Fibroblast of skin of left quadriceps (primary cell): Measurements from ENCODE around the gene GNB5.
"Not testable (repeated sequence)": the region's sequence is repeated elsewhere in the genome, so short reads cannot be mapped to it uniquely, and the experiment has no call there.

Experiments
- DNase-seq, 2 experiments: peaks; one replicate each; pipeline ENCODE4 v3.0.0-alpha.2; 2013; ENCODE audit warnings: low read depth in 2 of 2

GNB5 gene

GRCh38 chr15:52093539-52094510 lies 97.4 kb downstream of the GNB5 start:
- peak; percentile 80 to 81 for DNase-seq

GRCh38 chr15:52093167-52093538 lies 98.0 kb downstream of the GNB5 start:
- DNase-seq, result no peak

GRCh38 chr15:52090193-52090592 lies 101.0 kb downstream of the GNB5 start:
- DNase-seq, result no peak

DNA sequence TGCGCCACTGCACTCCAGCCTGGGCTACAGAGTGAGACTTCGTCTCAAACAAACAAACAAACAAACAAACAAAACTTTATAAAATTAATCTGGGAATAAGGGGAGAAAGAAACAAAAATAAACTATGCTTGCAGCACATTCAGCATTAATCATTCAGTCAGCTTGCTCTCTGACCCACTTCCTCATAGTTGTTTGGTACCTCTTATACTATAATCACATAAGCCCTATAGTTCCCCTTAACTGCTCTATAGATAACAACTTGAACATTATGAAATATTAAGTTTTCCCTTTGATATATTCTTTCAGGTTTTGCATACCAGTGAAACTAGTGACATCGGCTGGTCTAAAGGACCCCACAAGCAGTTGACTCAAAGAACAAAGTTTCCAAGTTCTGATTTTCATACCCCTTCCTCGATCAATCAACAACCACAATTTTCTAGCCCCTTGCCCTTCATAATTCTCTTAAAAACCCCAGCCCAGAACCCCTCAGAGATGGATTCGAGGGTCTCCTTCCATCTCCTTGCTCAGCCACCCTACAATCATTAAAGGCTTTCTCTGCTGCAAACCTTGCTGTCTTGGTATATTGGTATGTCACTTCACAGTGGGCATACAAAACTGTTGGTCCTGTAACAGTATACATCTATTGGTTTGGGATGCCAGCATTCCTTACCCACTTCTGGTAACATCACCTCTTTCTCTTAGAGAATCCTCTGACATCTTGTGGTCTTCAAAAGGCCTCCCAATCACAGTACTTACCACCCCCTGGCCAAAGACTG lies 105.0 kb downstream of the GNB5 start:
- DNase-seq, result no peak

- no peak for DNase-seq
These were observed 105.9 kb downstream of the GNB5 start for GRCh38 chr15:52085299-52085698.

- no peak for DNase-seq
These were observed 107.6 kb downstream of the GNB5 start for GRCh38 chr15:52083603-52084002.

GRCh38 chr15:52083037-52083359 lies 108.2 kb downstream of the GNB5 start:
- DNase-seq, result not testable (repeated sequence)

- DNase-seq, result peak in 1 of 2 experiments; percentile 27
These were observed 108.8 kb downstream of the GNB5 start for GRCh38 chr15:52082197-52083036.

- no peak for DNase-seq
These were observed 110.3 kb downstream of the GNB5 start for GRCh38 chr15:52080706-52081392.

DNA sequence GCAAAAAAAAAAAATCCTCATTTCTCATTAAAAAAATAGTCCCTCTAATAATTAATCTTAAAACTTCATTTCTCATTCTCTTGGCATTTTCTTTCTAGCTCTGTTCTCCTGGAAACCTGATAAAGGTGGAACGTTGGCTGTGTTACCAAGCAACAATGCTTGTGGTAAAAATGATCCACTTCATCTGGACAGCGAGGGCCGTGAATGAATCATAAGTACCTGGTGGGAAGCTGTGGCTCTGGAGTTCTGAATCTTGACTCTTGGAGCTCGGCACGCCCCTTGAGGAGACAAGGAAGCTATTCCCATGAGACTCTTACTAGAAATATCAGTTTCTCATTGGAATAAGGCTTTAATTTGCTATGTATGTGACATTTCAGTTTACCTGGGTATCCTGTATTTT lies 111.2 kb downstream of the GNB5 start:
- no peak for DNase-seq

DNA sequence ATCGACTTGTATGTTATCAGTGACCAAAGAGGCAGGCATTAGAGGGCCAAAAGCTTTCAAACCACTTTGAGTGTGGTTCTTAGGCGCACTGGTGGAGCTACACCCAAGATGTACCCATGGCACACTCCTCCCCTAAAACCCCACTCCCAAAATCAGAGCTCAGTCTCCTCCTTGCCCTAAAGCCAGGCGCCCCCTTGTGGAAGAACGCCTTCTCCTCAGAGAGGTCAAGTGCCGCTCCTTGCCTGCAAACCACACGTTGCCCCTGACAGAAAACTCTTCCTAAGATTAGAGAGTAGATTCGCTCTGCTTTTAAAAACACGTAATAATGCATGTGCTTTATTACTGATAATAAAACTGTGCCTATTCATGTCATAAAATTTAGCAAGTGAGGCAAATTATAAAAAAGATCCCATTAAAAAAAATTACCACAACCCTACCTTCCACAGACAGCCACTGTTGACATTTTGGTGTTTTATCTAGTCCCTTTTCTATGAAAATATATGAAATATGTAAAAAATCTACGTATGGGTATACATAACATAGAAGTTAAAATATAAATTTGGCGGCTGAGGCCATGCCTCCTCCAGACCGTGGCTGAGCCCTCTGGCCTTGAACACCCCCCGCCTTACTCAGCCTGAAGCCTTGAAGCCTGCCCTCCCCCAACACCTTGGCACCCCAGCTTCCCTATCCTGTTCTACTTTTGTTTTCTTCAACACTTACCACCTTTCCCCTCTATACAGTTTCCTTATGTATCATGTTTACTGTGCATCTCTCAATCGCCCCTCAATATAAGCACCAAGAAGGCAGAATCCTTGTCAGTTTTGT lies 112.1 kb downstream of the GNB5 start:
- peak in 1 of 2 experiments; percentile 31 for DNase-seq

DNA sequence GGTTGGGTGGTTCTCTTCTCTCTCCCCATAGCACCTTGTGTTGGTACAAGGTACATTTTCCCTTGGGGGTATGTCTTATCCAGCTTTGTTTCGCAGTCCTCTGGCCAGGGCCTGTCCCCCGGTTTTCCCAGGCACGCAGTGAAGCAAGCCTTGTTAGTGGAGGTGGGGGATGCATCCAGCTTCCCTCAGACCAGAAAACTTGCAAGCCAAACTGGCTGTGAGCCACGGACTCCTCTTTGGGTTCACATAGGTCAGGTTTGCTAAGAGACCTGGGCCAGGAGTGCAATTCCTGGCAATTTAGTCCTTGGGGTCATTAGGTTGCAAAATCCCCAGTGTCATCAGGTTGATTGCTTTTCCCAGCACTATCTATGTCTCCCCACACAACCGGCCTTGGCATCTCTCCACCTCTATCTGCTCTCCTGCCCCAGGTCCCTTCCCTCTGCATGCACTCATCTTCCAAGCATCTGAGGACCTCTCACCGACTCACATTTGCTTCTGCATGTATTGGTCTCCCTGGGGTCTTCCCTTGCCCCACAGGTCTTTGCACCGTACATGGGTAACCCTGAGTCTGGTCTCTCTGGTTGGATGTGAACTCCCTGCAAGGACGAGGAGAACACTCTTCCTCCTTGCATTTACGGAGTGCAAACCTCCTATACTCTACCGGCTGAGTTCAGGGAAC lies 112.9 kb downstream of the GNB5 start:
- DNase-seq, result no peak

DNA sequence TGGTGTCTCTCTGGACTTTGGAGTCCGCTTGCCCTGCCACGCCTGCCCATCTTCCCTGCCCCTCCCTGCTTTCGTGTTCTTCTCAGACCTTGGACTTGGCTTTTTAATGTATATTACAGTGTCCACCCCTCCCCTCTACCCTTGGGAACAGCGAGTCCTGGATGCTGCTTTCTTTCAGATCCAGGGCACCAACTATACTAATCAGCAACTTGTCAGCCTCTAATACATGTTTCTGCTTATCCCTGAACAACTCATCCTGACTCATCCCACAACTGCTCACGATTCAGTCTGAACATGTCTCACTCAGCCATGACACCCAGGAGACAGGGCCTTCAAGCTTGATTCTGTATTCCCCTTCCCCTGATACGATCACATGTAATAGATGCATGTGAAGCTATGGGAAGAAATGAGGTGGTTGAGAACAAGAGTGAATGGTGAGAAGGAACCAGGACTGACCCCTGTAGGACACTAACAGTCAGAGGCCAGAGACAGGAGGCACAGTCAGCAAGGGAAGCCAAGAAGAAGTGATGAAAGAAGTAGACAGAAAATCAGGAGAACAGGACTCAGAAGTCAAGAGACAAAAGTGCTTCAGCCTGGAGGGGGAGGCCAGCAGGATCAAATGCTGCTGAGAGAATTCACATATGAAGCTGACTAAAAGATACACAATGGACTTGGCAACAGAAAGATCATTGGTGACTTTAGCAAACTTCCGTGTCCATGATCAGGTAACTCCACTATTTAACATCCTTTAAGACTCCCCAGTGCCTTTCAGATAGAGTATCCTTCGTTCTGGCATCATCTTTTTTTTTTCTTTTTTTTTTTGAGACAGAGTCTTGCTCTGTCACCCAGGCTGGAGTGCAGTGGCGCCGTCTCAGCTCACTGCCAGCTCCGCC lies 114.1 kb downstream of the GNB5 start:
- DNase-seq, result peak; percentile 62 to 64

DNA sequence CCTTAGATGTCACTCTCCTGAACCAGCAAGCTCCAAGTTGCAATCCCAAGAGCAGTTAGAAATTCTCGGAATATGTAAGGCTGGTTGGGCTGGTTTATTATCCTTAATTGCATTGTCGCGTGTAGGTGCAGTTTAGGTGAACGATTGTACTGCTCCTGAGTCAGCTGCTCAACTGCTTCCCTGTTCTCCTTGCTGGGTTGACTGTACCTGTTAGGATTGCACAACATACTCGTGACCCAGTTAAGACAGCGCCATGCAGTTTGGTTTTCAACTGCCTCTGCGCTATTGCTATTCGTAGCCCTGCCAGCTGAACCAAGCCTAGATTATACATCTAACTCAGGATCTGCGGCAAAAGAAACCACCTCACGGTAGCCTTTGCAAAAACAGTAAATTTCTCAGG lies 119.6 kb downstream of the GNB5 start:
- no peak for DNase-seq

DNA sequence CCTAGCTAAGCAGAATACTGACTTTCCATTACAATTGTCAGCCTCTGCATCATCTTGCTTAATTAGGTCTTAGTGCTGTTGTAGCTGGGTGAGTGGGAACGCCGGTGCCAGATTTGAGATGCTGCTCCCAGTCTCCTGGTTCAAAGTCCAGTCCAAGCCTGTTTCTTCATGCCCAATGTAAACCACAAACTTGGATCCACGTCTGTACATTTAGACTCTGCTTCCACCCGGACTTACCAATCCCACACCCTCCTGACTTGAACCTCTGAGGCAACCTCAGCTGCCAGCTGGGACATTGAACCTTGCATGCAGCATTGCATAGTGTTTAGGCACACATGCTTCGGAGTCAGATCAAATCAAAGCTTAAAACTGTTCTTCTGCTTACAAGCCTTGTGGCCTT lies 121.6 kb downstream of the GNB5 start:
- no peak for DNase-seq

GRCh38 chr15:52068004-52068615 lies 123.1 kb downstream of the GNB5 start:
- DNase-seq, result no peak

- DNase-seq, result no peak
These were observed 123.7 kb downstream of the GNB5 start for GRCh38 chr15:52067545-52067926.

DNA sequence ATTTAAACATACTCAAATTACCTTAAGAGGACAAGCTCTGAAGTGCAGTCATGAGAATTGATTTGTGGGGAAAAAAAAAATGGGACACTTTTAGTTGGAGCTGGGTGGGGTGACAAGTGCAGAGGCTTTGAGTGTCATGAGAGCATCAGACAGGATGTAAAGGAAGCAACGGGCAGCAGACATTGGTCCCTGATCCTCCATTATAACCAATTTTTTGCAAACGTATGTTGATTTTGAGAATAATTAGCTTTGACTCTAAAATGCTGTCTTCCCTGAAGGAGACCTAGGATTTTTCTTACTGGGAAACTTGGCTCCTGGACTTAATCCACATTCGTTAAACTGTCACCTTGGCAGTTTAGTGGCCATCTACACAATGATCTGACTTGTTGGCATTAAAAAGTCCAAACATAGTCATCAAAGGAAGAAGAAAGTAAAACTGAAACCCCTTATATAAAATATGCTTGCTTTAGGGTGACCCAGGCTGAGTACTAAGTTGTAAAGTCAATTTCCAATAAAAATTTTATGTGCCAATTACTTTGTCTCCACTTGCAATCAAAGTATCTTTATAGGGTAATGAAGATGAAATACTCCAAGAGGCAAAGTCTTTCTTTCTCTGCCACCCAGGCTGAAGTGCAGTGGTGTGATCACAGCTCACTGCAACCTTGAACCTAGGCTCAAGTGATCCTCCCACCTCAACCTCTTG lies 124.2 kb downstream of the GNB5 start:
- DNase-seq, result no peak
